BJ (cell line): ENCODE results near the gene TEX12. TPM values are rescaled to one million over a fixed set of nuclear protein-coding genes. Genes with fewer than 3 reads are reported as not detected.

Experiments
- CTCF ChIA-PET: fragments of 350-600 bp; formaldehyde crosslinking; extraction: SDS; loops from one replicate; lab custom pipeline; 2021; ENCODE audit warnings: antibody characterized with exemption, inconsistent platforms; lab: Yijun Ruan, JAX
- POLR2A ChIA-PET: fragments of 300-600 bp; sonication (Branson Sonifier 250); formaldehyde crosslinking; extraction: SDS; loops from one replicate; lab custom pipeline; 2021; ENCODE audit warnings: antibody characterized with exemption; lab: Charles Lee
- DNase-seq: peaks from one replicate; pipeline ENCODE4 v3.0.0-alpha.2; 2011; ENCODE audit warnings: low read depth
- H3K27me3 ChIP-seq: 2 replicates; pipeline ENCODE4 v1.6.0; 2011; ENCODE audit warnings: low read length; ENCODE audit not compliant: control insufficient read depth, insufficient read depth
- H3K36me3 ChIP-seq: 2 replicates; pipeline ENCODE4 v1.5.1; 2011; ENCODE audit warnings: low read length; ENCODE audit not compliant: control insufficient read depth, insufficient read depth
- H3K4me3 ChIP-seq: 2 replicates; pipeline ENCODE4 v1.5.1; 2011; ENCODE audit warnings: low read depth, mild to moderate bottlenecking, control low read depth, low read length
- CTCF ChIP-seq: IDR thresholded peaks from 2 replicates; pipeline ENCODE4 v1.5.1; 2011; ENCODE audit warnings: low read depth, mild to moderate bottlenecking, control low read depth, inconsistent platforms, low read length, moderate library complexity; ENCODE audit not compliant: insufficient read depth
- polyA plus RNA-seq: library from polyadenylated mRNA; depleted of rRNA; stranded (reverse); fragments of >200 nt; gene quantifications from 2 replicates; pipeline ENCODE4 v1.2.3, GENCODE V29; 2011

TEX12 gene
- polyA plus RNA-seq, 1 experiment = not detected

GRCh38 chr11:112178428-112178827 is 11.3 kb downstream of the TEX12 start:
- Histone ChIP-seq H3K4me3 (no peak overlapping the region), H3K36me3 (no peaks in the 10 kb centered on the region), H3K27me3 (no peaks in the 10 kb centered on the region)
- ChIA-PET POLR2A (no interaction called here), CTCF (interaction anchor here (1.3 to 3.9 kb wide), 2 partner anchors 41 to 65 kb away, joined by 3 to 40 read pairs; no protein-coding TSS in a partner anchor)
- TF ChIP-seq CTCF = no peak
- no peak for DNase-seq

- Histone ChIP-seq H3K4me3 (no peak overlapping the region), H3K27me3 (no peaks in the 10 kb centered on the region), H3K36me3 (no peaks in the 10 kb centered on the region)
- POLR2A ChIA-PET = no interaction called here
- DNase-seq = no peak
- CTCF ChIA-PET = interaction anchor here (1.3 kb wide), 1 partner anchor 40 kb away, joined by 3 read pairs; no protein-coding TSS in a partner anchor
- TF ChIP-seq CTCF = no peak
Measured at GRCh38 chr11:112178936-112179335, 11.8 kb downstream of the TEX12 start.

- ChIA-PET CTCF (no interaction called here), POLR2A (no interaction called here)
- no peaks in the 10 kb centered on the region for H3K36me3 ChIP-seq
- no peak for TF ChIP-seq CTCF
- no peak for DNase-seq
- H3K27me3 ChIP-seq = no peaks in the 10 kb centered on the region
- H3K4me3 ChIP-seq = no peak overlapping the region
Measured at GRCh38 chr11:112179601-112180000, 12.4 kb downstream of the TEX12 start.

- no peak for TF ChIP-seq CTCF
- no peak overlapping the region for H3K4me3 ChIP-seq
- ChIA-PET POLR2A (no interaction called here), CTCF (no interaction called here)
- DNase-seq = no peak
- no peaks in the 10 kb centered on the region for H3K36me3 ChIP-seq
- H3K27me3 ChIP-seq = no peaks in the 10 kb centered on the region
Measured at GRCh38 chr11:112182867-112183266, 15.7 kb downstream of the TEX12 start.

- H3K27me3 ChIP-seq = no peaks in the 10 kb centered on the region
- CTCF ChIA-PET = interaction anchor here (0.6 kb wide), 1 partner anchor 1608 kb away, joined by 4 read pairs; no protein-coding TSS in a partner anchor
- no peak for TF ChIP-seq CTCF
- POLR2A ChIA-PET = no interaction called here
- no peaks in the 10 kb centered on the region for H3K36me3 ChIP-seq
- DNase-seq = no peak
- H3K4me3 ChIP-seq = no peak overlapping the region
Measured at GRCh38 chr11:112185883-112186282, 18.7 kb downstream of the TEX12 start.
